Smooth muscle cell (in vitro differentiated cells): ENCODE results near the gene DGKH. TPM values are rescaled to one million over a fixed set of nuclear protein-coding genes. Genes with fewer than 3 reads are reported as not detected.

ENCODE experiments used
- DNase-seq: peaks from one replicate; lab custom pipeline; 2025; ENCODE audit not compliant: unreplicated experiment; lab: John Stamatoyannopoulos, UW
- H2AFZ ChIP-seq: fragments of 200-600 bp; sonication (generic); 2 replicates; pipeline ENCODE4 v1.6.0; 2016; ENCODE audit warnings: antibody characterized with exemption, low read depth, mild to moderate bottlenecking
- H3F3A ChIP-seq: fragments of 200-600 bp; sonication (generic); 2 replicates; pipeline ENCODE4 v1.6.0; 2017; ENCODE audit warnings: antibody characterized with exemption, low read depth
- H3K27ac ChIP-seq: fragments of 200-600 bp; sonication (generic); 2 replicates; pipeline ENCODE4 v1.5.1; 2016; ENCODE audit warnings: low read depth, mild to moderate bottlenecking
- H3K27me3 ChIP-seq: fragments of 200-600 bp; sonication (generic); 2 replicates; pipeline ENCODE4 v1.6.1; 2016; ENCODE audit warnings: low read depth, mild to moderate bottlenecking
- H3K36me3 ChIP-seq: fragments of 200-600 bp; sonication (generic); 2 replicates; pipeline ENCODE4 v1.5.1; 2016; ENCODE audit warnings: low read depth
- H3K4me1 ChIP-seq: fragments of 200-600 bp; sonication (generic); 2 replicates; pipeline ENCODE4 v1.5.1; 2016; ENCODE audit warnings: low read depth
- H3K4me2 ChIP-seq: fragments of 200-600 bp; sonication (generic); 2 replicates; pipeline ENCODE4 v1.6.0; 2016; ENCODE audit warnings: mild to moderate bottlenecking
- H3K4me3 ChIP-seq: fragments of 200-600 bp; sonication (generic); 2 replicates; pipeline ENCODE4 v1.5.1; 2016; ENCODE audit warnings: mild to moderate bottlenecking
- H3K79me2 ChIP-seq: fragments of 200-600 bp; sonication (generic); 2 replicates; pipeline ENCODE4 v1.6.0; 2016; ENCODE audit warnings: low read depth, mild to moderate bottlenecking
- H3K9ac ChIP-seq: fragments of 200-600 bp; sonication (generic); 2 replicates; pipeline ENCODE4 v1.6.0; 2016; ENCODE audit warnings: low read depth
- H3K9me3 ChIP-seq: fragments of 200-600 bp; sonication (generic); replicated peaks from 2 replicates; pipeline ENCODE4 v1.5.1; 2016; ENCODE audit warnings: low read depth
- H4K20me1 ChIP-seq: fragments of 200-600 bp; sonication (generic); 2 replicates; pipeline ENCODE4 v1.6.0; 2016; ENCODE audit warnings: low read depth
- CTCF ChIP-seq: fragments of 200-600 bp; sonication (generic); IDR thresholded peaks from 2 replicates; pipeline ENCODE4 v1.5.1; 2017; ENCODE audit warnings: borderline replicate concordance, mild to moderate bottlenecking, antibody characterized with exemption; ENCODE audit not compliant: insufficient read depth, poor library complexity, severe bottlenecking
- WGBS: methylation state at CpG from one replicate; pipeline ENCODE4 v1.1.7; 2016; ENCODE audit warnings: low lambda C conversion rate; 5-methylcytosine and 5-hydroxymethylcytosine counted together
- polyA plus RNA-seq: library from polyadenylated mRNA; unstranded; fragments of >200 nt; fragmentation: Nextera tagmentation; extraction: Ambion mirVana; gene quantifications from 2 replicates; pipeline ENCODE4 v1.2.1, GENCODE V29; 2016
- small RNA-seq: library from RNA; depleted of rRNA; stranded (forward); fragments of <200 nt; gene quantifications from one replicate; pipeline ENCODE3, GENCODE V24; 2014
- total RNA-seq: library from RNA; depleted of rRNA; stranded (reverse); fragments of >200 nt; gene quantifications from 2 replicates; pipeline ENCODE4 v1.2.3, GENCODE V29; 2014

DGKH gene
- total and polyA plus RNA-seq, 2 experiments from 2014 or later, result 1.3 to 6.8 TPM

- Histone ChIP-seq H3K4me2 (no peak overlapping the region), H3K36me3 (no peaks in the 10 kb centered on the region), H2AFZ (no peak overlapping the region), H3F3A (no peaks in the 10 kb centered on the region), H3K4me1 (peaks cover 6% of the 10 kb centered on the region), H4K20me1 (peaks cover 50% of the 10 kb centered on the region), H3K27me3 (no peaks in the 10 kb centered on the region), H3K4me3 (no peak overlapping the region), H3K27ac (no peak overlapping the region), H3K9me3 (no peaks in the 10 kb centered on the region), H3K9ac (no peak overlapping the region), H3K79me2 (peaks cover 83% of the 10 kb centered on the region)
- WGBS, result 94% methylated on average over 2 of the region's 2 CpGs
- TF ChIP-seq CTCF, result no peak
- no peak for DNase-seq
These were observed 232.1 kb downstream of the DGKH start for GRCh38 chr13:42280537-42280936.

GRCh38 chr13:42283574-42283973, 235.1 kb downstream of the DGKH start:
- Histone ChIP-seq H3K36me3 (peaks cover 14% of the 10 kb centered on the region), H3K27ac (no peak overlapping the region), H2AFZ (no peak overlapping the region), H3K4me1 (peaks cover 6% of the 10 kb centered on the region), H3F3A (no peaks in the 10 kb centered on the region), H3K9ac (no peak overlapping the region), H3K9me3 (no peaks in the 10 kb centered on the region), H3K4me3 (no peak overlapping the region), H3K4me2 (no peak overlapping the region), H3K79me2 (peaks cover 62% of the 10 kb centered on the region), H4K20me1 (peaks cover 47% of the 10 kb centered on the region), H3K27me3 (no peaks in the 10 kb centered on the region)
- 99% methylated on average over 3 of the region's 3 CpGs for WGBS
- no peak for TF ChIP-seq CTCF
- no peak for DNase-seq

- H3K4me2 ChIP-seq, result no peak overlapping the region
- peaks cover 6% of the 10 kb centered on the region for H3K4me1 ChIP-seq
- no peak overlapping the region for H2AFZ ChIP-seq
- H3K27me3 ChIP-seq, result no peaks in the 10 kb centered on the region
- no peaks in the 10 kb centered on the region for H3F3A ChIP-seq
- no peak overlapping the region for H3K9ac ChIP-seq
- 90% methylated on average over 3 of the region's 3 CpGs for WGBS
- H3K79me2 ChIP-seq, result peaks cover 57% of the 10 kb centered on the region
- H3K27ac ChIP-seq, result no peak overlapping the region
- H4K20me1 ChIP-seq, result peaks cover 42% of the 10 kb centered on the region
- no peak overlapping the region for H3K4me3 ChIP-seq
- TF ChIP-seq CTCF, result no peak
- DNase-seq, result no peak
- no peaks in the 10 kb centered on the region for H3K9me3 ChIP-seq
- peaks cover 18% of the 10 kb centered on the region for H3K36me3 ChIP-seq
These were observed 235.6 kb downstream of the DGKH start for GRCh38 chr13:42284068-42284467.

Small RNA genes within 50 kb of the gene (small RNA-seq; reads per million reads assigned to genes)
- not detected for gene RPS28P8

Other genes with a start within 250 kb of the DGKH start
- 14.4 and 17.2 TPM in 2 replicates for gene VWA8, start 87.5 kb upstream of the DGKH start, total RNA-seq
- 2.6 and 3.6 TPM in 2 replicates for gene VWA8, start 87.5 kb upstream of the DGKH start, polyA plus RNA-seq
- 27.5 and 28.3 TPM in 2 replicates for gene AKAP11, start 223.5 kb downstream of the DGKH start, total RNA-seq
- 2.1 and 3.1 TPM in 2 replicates for gene AKAP11, start 223.5 kb downstream of the DGKH start, polyA plus RNA-seq